Measurements from ENCODE around the gene KRT12. TPM values are rescaled to one million over a fixed set of nuclear protein-coding genes. Genes with fewer than 3 reads are reported as not detected.
A peak's percentile ranks its signal among the peaks of the same experiment; 100 is the strongest.
"Not testable (repeated sequence)": the region's sequence is repeated elsewhere in the genome, so short reads cannot be mapped to it uniquely, and the experiment has no call there.

The KRT12 gene
- polyA plus RNA-seq, 2 of the 4 experiments (the other 2 are of a cell fraction), result not detected

DNA sequence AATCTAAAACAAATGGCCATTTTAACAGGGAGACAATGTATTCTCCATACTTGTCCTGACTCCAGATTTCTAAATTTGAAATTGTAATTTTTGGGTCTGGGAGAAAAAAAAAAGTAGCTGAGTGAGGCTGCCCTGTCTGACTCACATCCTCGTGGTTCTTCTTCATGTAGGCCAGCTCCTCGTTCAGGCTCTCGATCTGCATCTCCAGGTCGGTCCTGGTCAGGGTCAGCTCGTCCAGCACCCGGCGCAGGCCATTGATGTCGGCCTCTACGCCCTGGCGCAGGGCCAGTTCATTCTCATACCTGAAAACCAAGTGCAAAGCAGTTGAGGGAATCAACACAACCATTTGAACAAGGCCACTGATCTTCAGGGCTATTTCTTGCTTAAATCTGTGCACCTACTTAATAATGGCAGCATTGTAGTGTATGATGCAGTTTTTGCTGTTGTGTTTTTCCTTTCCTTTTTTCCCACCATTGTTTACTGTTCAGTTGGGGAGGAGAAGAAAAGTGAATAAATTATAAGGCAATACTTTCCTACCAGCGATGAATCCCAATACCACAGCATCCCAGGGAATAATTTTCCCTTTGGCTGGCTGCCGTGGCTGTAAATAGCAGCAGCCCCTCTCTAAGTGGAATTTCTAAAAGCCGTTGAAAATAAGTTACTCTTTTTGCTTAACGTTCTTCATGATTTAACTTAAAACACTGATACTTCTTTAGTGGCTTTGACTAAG, 2.2 kb downstream of the KRT12 start:
- WGBS (ENCODE audit: missing lambda C conversion rate), result 89% methylated on average over 14 of the region's 14 CpGs
- POLR2A ChIA-PET, result no interaction called here

DNA sequence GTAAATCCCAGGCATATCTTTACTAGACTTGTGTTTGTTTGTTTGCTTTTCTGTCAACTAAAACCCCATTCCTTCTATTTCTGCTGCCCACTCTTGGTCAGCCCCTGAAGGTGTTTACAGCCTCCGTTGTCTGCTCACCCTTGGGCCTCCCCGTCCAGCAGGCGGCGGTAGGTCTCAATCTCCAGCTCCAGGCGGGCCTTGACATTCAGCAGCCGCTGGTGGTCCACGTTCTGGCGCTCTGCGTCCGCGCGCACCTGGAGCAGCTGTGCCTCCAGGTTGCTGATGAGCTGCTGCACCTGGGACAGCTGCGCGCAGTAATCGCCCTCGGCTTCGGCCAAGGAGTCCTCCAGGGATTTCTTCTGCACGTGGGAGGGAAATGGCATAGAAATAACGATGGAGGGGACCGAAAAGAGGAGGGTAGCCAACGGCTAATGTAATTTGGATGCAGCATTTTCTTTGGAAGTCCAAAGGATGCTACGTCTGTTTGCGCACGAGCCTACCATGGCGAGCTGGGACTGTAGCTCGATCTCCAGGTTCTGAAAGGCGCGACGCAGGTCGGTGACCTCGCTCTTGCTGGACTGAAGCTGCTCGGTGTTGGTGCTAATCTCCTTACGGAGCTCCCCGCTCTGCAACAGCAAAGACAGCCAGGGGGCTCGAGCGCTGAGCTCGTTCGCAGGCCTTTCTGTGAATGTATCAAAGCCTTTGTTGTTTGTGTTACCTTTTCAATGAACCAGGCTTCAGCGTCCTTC, 3.9 kb downstream of the KRT12 start:
- ChIA-PET CTCF (interaction anchor here (0.7 to 21.2 kb wide), 9 partner anchors 8 to 799 kb away, joined by 3 to 418 read pairs (median 5); no protein-coding TSS in a partner anchor), POLR2A (no interaction called here)
- peak in 1 of 2 experiments; percentile 47; a peak in 3 of 6 replicates for ATAC-seq
- H3K9me3 ChIP-seq, result no peaks in the 10 kb centered on the region
- no peak overlapping the region for H3K4me2 ChIP-seq
- no peak for DNase-seq (ENCODE audit: low read depth in 1 of 2, low spot score in 1 of 2)
- 91% methylated on average over 39 of the region's 39 CpGs for WGBS (ENCODE audit: missing lambda C conversion rate)
- H3K4me3 ChIP-seq, result no peak overlapping the region
- H3K4me1 ChIP-seq, result peaks cover 15% of the 10 kb centered on the region; the same call in 2 of the 3 replicates
- TF ChIP-seq RNF2 (IDR thresholded peaks at IDR 0.05; ENCODE audit: borderline replicate concordance, low read depth) (no peak), SREBF2 (IDR thresholded peaks at IDR 0.05) (no peak), ESRRA (IDR thresholded peaks at IDR 0.05; ENCODE audit: borderline replicate concordance, low read length) (no peak), RAD21 (conservative IDR thresholded peaks at IDR 0.05 in 1 of 2, IDR thresholded peaks at IDR 0.05 in 1 of 2) (peak in 1 of 2 experiments; percentile 33; a peak in 1 of 5 replicates), BHLHE40 (IDR thresholded peaks at IDR 0.05; ENCODE audit: low read depth, low read length) (no peak), CBX8 (IDR thresholded peaks at IDR 0.05) (no peak)
- TF ChIP-seq, protein P1, sequence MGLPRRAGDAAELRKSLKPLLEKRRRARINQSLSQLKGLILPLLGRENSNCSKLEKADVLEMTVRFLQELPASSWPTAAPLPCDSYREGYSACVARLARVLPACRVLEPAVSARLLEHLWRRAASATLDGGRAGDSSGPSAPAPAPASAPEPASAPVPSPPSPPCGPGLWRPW (IDR thresholded peaks at IDR 0.05), result no peak
- TF ChIP-seq, protein P2, sequence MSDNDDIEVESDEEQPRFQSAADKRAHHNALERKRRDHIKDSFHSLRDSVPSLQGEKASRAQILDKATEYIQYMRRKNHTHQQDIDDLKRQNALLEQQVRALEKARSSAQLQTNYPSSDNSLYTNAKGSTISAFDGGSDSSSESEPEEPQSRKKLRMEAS (IDR thresholded peaks at IDR 0.05), result no peak
- no peak for FAIRE-seq
- peak overlapping the region in 1 of 2 experiments; percentile 6; a peak in 1 of 6 replicates for H3K27ac ChIP-seq

More for the DNA sequence above, 2.2 kb downstream of the KRT12 start:
- CTCF ChIA-PET, result interaction anchor here (1.3 to 21.2 kb wide), 8 partner anchors 7 to 798 kb away, joined by 3 to 418 read pairs (median 12); partner anchors contain the start of gene KRT20
- H3K4me2 ChIP-seq, result no peak overlapping the region
- FAIRE-seq (peak; percentile 28), ATAC-seq (no peak), DNase-seq (ENCODE audit: low read depth in 1 of 2, low spot score in 1 of 2) (no peak)
- no peak overlapping the region for H3K4me3 ChIP-seq
- TF ChIP-seq PHF8 (IDR thresholded peaks at IDR 0.05; ENCODE audit: borderline replicate concordance, low read depth) (no peak), EP300 (IDR thresholded peaks at IDR 0.05) (no peak), POLR2A (IDR thresholded peaks at IDR 0.05; ENCODE audit: low read length) (no peak)
- peak overlapping the region in 1 of 2 experiments; percentile 14; a peak in 1 of 6 replicates for H3K27ac ChIP-seq
- H3K9me3 ChIP-seq, result no peaks in the 10 kb centered on the region
- H3K4me1 ChIP-seq, result peaks cover 4% of the 10 kb centered on the region; the same call in 2 of the 3 replicates

DNA sequence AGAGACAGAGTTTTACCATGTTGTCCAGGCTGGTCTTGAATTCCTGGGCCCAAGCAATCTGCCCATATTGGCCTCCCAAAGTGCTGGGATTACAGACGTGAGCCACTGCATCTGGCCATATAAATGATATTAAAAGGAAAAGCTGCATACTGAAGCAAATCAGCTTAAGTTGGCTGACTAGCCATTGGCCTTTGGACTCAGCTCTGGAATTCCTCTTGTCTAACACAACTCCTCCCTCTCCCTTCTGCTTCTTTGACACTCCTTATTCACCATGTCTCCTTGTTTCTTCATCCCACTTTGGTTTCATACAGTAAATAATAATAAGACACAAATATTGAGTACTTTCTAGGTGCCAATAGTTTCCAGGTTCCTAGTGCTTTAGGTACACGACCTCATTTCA, 7.5 kb downstream of the KRT12 start:
- Histone ChIP-seq H3K27ac (peak overlapping the region; percentile 8 to 63; a peak in 5 of 6 replicates), H3K9me3 (no peaks in the 10 kb centered on the region), H3K4me2 (peak overlapping the region; percentile 20; the same call in 2 of the 3 replicates), H3K4me1 (peaks cover 30% of the 10 kb centered on the region), H3K4me3 (no peak overlapping the region)
- no peak for ATAC-seq
- WGBS (ENCODE audit: missing lambda C conversion rate), result 44% methylated on average over 2 of the region's 2 CpGs
- TF ChIP-seq RARB (CRISPR knock-in tag; IDR thresholded peaks at IDR 0.05) (no peak), POLR2A (IDR thresholded peaks at IDR 0.05; ENCODE audit: low read length) (no peak), ZC3H11A (IDR thresholded peaks at IDR 0.05) (no peak), TP53 (CRISPR knock-in tag; IDR thresholded peaks at IDR 0.05) (no peak), RCOR1 (IDR thresholded peaks at IDR 0.05; ENCODE audit: low read depth, low read length) (no peak), RNF2 (IDR thresholded peaks at IDR 0.05; ENCODE audit: borderline replicate concordance, low read depth) (no peak), EHMT2 (IDR thresholded peaks at IDR 0.05; ENCODE audit: low read depth) (no peak), MAFK (IDR thresholded peaks at IDR 0.05; ENCODE audit: partially characterized antibody) (no peak), PHF8 (IDR thresholded peaks at IDR 0.05; ENCODE audit: borderline replicate concordance, low read depth) (no peak), KDM1A (IDR thresholded peaks at IDR 0.05; ENCODE audit: low read depth) (no peak), CHD2 (IDR thresholded peaks at IDR 0.05; ENCODE audit: low read length, partially characterized antibody) (no peak), MAZ (IDR thresholded peaks at IDR 0.05; ENCODE audit: borderline replicate concordance, low read depth, low read length) (no peak), HOXB13 (CRISPR knock-in tag; IDR thresholded peaks at IDR 0.05; ENCODE audit: low read depth) (no peak), NPAS2 (CRISPR knock-in tag; IDR thresholded peaks at IDR 0.05; ENCODE audit: borderline replicate concordance) (no peak), ZSCAN20 (CRISPR knock-in tag; IDR thresholded peaks at IDR 0.05) (no peak)
- TF ChIP-seq, protein P1 (IDR thresholded peaks at IDR 0.05), result no peak
- TF ChIP-seq, protein P3, sequence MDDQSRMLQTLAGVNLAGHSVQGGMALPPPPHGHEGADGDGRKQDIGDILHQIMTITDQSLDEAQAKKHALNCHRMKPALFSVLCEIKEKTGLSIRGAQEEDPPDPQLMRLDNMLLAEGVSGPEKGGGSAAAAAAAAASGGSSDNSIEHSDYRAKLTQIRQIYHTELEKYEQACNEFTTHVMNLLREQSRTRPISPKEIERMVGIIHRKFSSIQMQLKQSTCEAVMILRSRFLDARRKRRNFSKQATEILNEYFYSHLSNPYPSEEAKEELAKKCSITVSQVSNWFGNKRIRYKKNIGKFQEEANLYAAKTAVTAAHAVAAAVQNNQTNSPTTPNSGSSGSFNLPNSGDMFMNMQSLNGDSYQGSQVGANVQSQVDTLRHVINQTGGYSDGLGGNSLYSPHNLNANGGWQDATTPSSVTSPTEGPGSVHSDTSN (IDR thresholded peaks at IDR 0.05), result no peak
- TF ChIP-seq, protein P2 (IDR thresholded peaks at IDR 0.05), result no peak
- peak; percentile 95 for FAIRE-seq
- ChIA-PET CTCF (interaction anchor here (0.7 to 21.2 kb wide), 15 partner anchors 14 to 803 kb away, joined by 3 to 418 read pairs (median 54); partner anchors contain the start of gene KRT20), POLR2A (no interaction called here)
- peak in 1 of 2 experiments; percentile 34 for DNase-seq (ENCODE audit: low read depth in 1 of 2, low spot score in 1 of 2)

DNA sequence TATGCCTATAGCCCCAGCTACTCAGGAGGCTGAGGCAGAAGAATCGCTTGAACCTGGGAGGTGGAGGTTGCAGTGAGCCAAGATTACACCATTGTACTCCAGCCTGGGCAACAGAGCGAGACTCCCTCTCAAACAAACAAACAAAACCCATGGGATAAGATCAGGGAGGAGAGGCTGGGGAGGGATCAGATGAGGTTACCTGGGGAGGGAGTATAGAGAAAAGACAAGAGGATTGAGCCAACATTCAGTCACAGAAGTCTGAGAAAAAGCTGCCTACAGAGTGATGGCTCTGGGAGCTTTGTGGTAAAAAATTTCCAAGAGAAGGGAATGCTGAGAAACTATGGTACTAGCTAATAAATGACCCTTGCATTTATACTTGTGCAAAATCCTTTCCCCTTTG, 8.4 kb downstream of the KRT12 start:
- CTCF ChIA-PET, result interaction anchor here (0.7 to 21.2 kb wide), 15 partner anchors 7 to 804 kb away, joined by 3 to 418 read pairs (median 54); partner anchors contain the start of genes KRT12 and KRT20
- H3K4me2 ChIP-seq; DNase-seq (ENCODE audit: low read depth in 1 of 2, low spot score in 1 of 2); POLR2A ChIA-PET; H3K4me3 ChIP-seq; ATAC-seq; H3K9me3 ChIP-seq: not testable (repeated sequence)
- Histone ChIP-seq H3K27ac (peak overlapping the region; percentile 8 to 63; a peak in 5 of 6 replicates), H3K4me1 (peaks cover 36% of the 10 kb centered on the region)
- 88% methylated on average over 2 of the region's 2 CpGs for WGBS (ENCODE audit: missing lambda C conversion rate)
- peak; percentile 61 for FAIRE-seq
